HEK293 (cell line): ENCODE results near the gene LATS1.

Source experiments
- CTCF ChIA-PET: fragments of 350-600 bp; formaldehyde crosslinking; extraction: SDS; loops from one replicate; lab custom pipeline; 2021; ENCODE audit warnings: antibody characterized with exemption; lab: Yijun Ruan, JAX
- POLR2A ChIA-PET: fragments of 300-600 bp; formaldehyde crosslinking; extraction: SDS; loops from one replicate; lab custom pipeline; 2020; ENCODE audit warnings: antibody characterized with exemption, inconsistent platforms; lab: Yijun Ruan, JAX
- H3K27ac ChIP-seq: fragments of 200-500 bp; sonication (Bioruptor generic); 2 replicates; pipeline ENCODE4 v1.5.1; 2014; ENCODE audit warnings: low read depth, low read length, control low read depth, inconsistent platforms; ENCODE audit errors: extremely low read depth
- H3K36me3 ChIP-seq, 2 experiments: fragments of 200-500 bp in 1 of 2; sonication (Bioruptor generic) in 1 of 2; 1 replicate in 1 of 2; 2 replicates in 1 of 2; pipeline ENCODE4 v1.5.1; 2014 to 2017; ENCODE audit warnings: inconsistent platforms in 2 of 2, low read length in 2 of 2; ENCODE audit not compliant: control insufficient read depth in 2 of 2, insufficient read depth in 1 of 2
- H3K4me1 ChIP-seq: fragments of 200-500 bp; sonication (Bioruptor generic); 2 replicates; pipeline ENCODE4 v1.5.1; 2014; ENCODE audit warnings: mild to moderate bottlenecking, low read length, inconsistent platforms; ENCODE audit not compliant: control insufficient read depth, insufficient read depth
- H3K4me3 ChIP-seq: 2 replicates; pipeline ENCODE4 v1.5.1; 2011; ENCODE audit warnings: low read depth, mild to moderate bottlenecking, control low read depth, low read length, moderate library complexity
- H3K9me3 ChIP-seq: fragments of 200-500 bp; sonication (Bioruptor generic); 2 replicates; pipeline ENCODE4 v1.5.1; 2014; ENCODE audit warnings: low read depth, low read length, inconsistent platforms; ENCODE audit not compliant: control insufficient read depth, insufficient read depth
- AEBP2 ChIP-seq: fragments of 450-650 bp; formaldehyde crosslinking; IDR thresholded peaks from 2 replicates; pipeline ENCODE4 v1.5.1; 2016; ENCODE audit warnings: missing biosample characterization, missing genetic modification characterization, borderline replicate concordance
- EGR2 ChIP-seq: fragments of 450-650 bp; formaldehyde crosslinking; IDR thresholded peaks from 2 replicates; pipeline ENCODE4 v1.5.1; 2016; ENCODE audit warnings: low read depth, missing biosample characterization, missing genetic modification characterization
- HOXA7 ChIP-seq: sonication (generic); formaldehyde crosslinking; IDR thresholded peaks from 2 replicates; pipeline ENCODE4 v1.8.1; 2022; ENCODE audit warnings: missing genetic modification reagents, borderline replicate concordance
- HOXD13 ChIP-seq: sonication (generic); formaldehyde crosslinking; IDR thresholded peaks from 2 replicates; pipeline ENCODE4 v1.8.0; 2022; ENCODE audit warnings: missing genetic modification reagents, borderline replicate concordance
- IKZF3 ChIP-seq: fragments of 450-650 bp; IDR thresholded peaks from 2 replicates; pipeline ENCODE4 v1.5.0; 2018; ENCODE audit warnings: missing biosample characterization, mild to moderate bottlenecking, missing genetic modification characterization, moderate library complexity
- MYNN ChIP-seq: fragments of 450-650 bp; formaldehyde crosslinking; IDR thresholded peaks from 2 replicates; pipeline ENCODE4 v1.5.1; 2016; ENCODE audit warnings: missing biosample characterization, missing genetic modification characterization, borderline replicate concordance
- OVOL3 ChIP-seq: fragments of 450-650 bp; formaldehyde crosslinking; IDR thresholded peaks from 2 replicates; pipeline ENCODE4 v1.5.1; 2016; ENCODE audit warnings: missing biosample characterization, missing genetic modification characterization
- SETDB1 ChIP-seq: IDR thresholded peaks from one replicate; pipeline ENCODE4 v1.6.1; 2017; ENCODE audit warnings: mild to moderate bottlenecking, low read length, moderate library complexity, mixed read lengths; ENCODE audit not compliant: insufficient read length
- TCF7L2 ChIP-seq: IDR thresholded peaks from 2 replicates; pipeline ENCODE4 v1.6.1; 2011; ENCODE audit warnings: low read depth, mild to moderate bottlenecking, inconsistent platforms, low read length, moderate library complexity, borderline replicate concordance
- TRIM28 ChIP-seq: IDR thresholded peaks from 2 replicates; pipeline ENCODE4 v1.6.1; 2011; ENCODE audit warnings: low read length, control low read depth, borderline replicate concordance
- ZBTB10 ChIP-seq: fragments of 450-650 bp; formaldehyde crosslinking; IDR thresholded peaks from 2 replicates; pipeline ENCODE4 v1.5.1; 2016; ENCODE audit warnings: missing biosample characterization, missing genetic modification characterization
- ZFHX2 ChIP-seq: fragments of 450-650 bp; formaldehyde crosslinking; conservative IDR thresholded peaks from 2 replicates; pipeline ENCODE4 v1.5.1; 2016; ENCODE audit warnings: missing biosample characterization, missing genetic modification characterization
- ZNF169 ChIP-seq: fragments of 450-650 bp; formaldehyde crosslinking; IDR thresholded peaks from 2 replicates; pipeline ENCODE4 v1.5.1; 2016; ENCODE audit warnings: missing biosample characterization, missing genetic modification characterization
- ZNF19 ChIP-seq: fragments of 450-650 bp; formaldehyde crosslinking; IDR thresholded peaks from 2 replicates; pipeline ENCODE4; 2016; ENCODE audit warnings: missing biosample characterization, missing genetic modification characterization, low read depth
- ZNF221 ChIP-seq: fragments of 450-650 bp; formaldehyde crosslinking; IDR thresholded peaks from 2 replicates; pipeline ENCODE4 v1.5.1; 2017; ENCODE audit warnings: missing biosample characterization, missing genetic modification characterization, borderline replicate concordance
- ZNF23 ChIP-seq: fragments of 450-650 bp; formaldehyde crosslinking; IDR thresholded peaks from 2 replicates; pipeline ENCODE4 v1.5.1; 2016; ENCODE audit warnings: missing biosample characterization, missing genetic modification characterization, borderline replicate concordance
- ZNF26 ChIP-seq: fragments of 450-650 bp; formaldehyde crosslinking; IDR thresholded peaks from 2 replicates; pipeline ENCODE4 v1.5.1; 2016; ENCODE audit warnings: missing biosample characterization, missing genetic modification characterization
- ZNF292 ChIP-seq: fragments of 450-650 bp; formaldehyde crosslinking; IDR thresholded peaks from 2 replicates; pipeline ENCODE4 v1.5.1; 2016; ENCODE audit warnings: low read depth, missing biosample characterization, missing genetic modification characterization, borderline replicate concordance
- ZNF311 ChIP-seq: fragments of 450-650 bp; formaldehyde crosslinking; IDR thresholded peaks from 2 replicates; pipeline ENCODE4 v1.5.1; 2017; ENCODE audit warnings: missing biosample characterization, missing genetic modification characterization, borderline replicate concordance
- ZNF354C ChIP-seq: fragments of 450-650 bp; formaldehyde crosslinking; IDR thresholded peaks from 2 replicates; pipeline ENCODE4 v1.5.1; 2016; ENCODE audit warnings: missing biosample characterization, missing genetic modification characterization, low read depth, borderline replicate concordance
- ZNF488 ChIP-seq: fragments of 450-650 bp; formaldehyde crosslinking; IDR thresholded peaks from 2 replicates; pipeline ENCODE4 v1.5.1; 2016; ENCODE audit warnings: missing biosample characterization, missing genetic modification characterization
- ZNF510 ChIP-seq: fragments of 450-650 bp; formaldehyde crosslinking; IDR thresholded peaks from 2 replicates; pipeline ENCODE4 v1.5.1; 2018; ENCODE audit warnings: mild to moderate bottlenecking, missing genetic modification characterization, missing biosample characterization; ENCODE audit not compliant: insufficient replicate concordance
- ZNF529 ChIP-seq: fragments of 450-650 bp; formaldehyde crosslinking; IDR thresholded peaks from 2 replicates; pipeline ENCODE4 v1.5.1; 2017; ENCODE audit warnings: missing genetic modification characterization, missing biosample characterization; ENCODE audit not compliant: insufficient replicate concordance
- ZNF555 ChIP-seq: fragments of 450-650 bp; formaldehyde crosslinking; conservative IDR thresholded peaks from 2 replicates; pipeline ENCODE4 v1.5.1; 2017; ENCODE audit warnings: missing biosample characterization, mild to moderate bottlenecking, missing genetic modification characterization, inconsistent platforms
- ZNF623 ChIP-seq: fragments of 450-650 bp; formaldehyde crosslinking; IDR thresholded peaks from 2 replicates; pipeline ENCODE4 v1.5.1; 2016; ENCODE audit warnings: missing biosample characterization, missing genetic modification characterization
- ZNF670 ChIP-seq: fragments of 450-650 bp; formaldehyde crosslinking; IDR thresholded peaks from 2 replicates; pipeline ENCODE4 v1.5.1; 2016; ENCODE audit warnings: missing biosample characterization, missing genetic modification characterization, low read depth
- ZNF704 ChIP-seq: fragments of 450-650 bp; formaldehyde crosslinking; IDR thresholded peaks from 2 replicates; pipeline ENCODE4 v1.5.1; 2016; ENCODE audit warnings: missing biosample characterization, missing genetic modification characterization
- ZNF707 ChIP-seq: fragments of 450-650 bp; formaldehyde crosslinking; IDR thresholded peaks from 2 replicates; pipeline ENCODE4 v1.5.1; 2016; ENCODE audit warnings: missing biosample characterization, missing genetic modification characterization
- ZSCAN16 ChIP-seq: fragments of 450-650 bp; formaldehyde crosslinking; IDR thresholded peaks from 2 replicates; pipeline ENCODE4 v1.5.1; 2016; ENCODE audit warnings: missing biosample characterization, missing genetic modification characterization

LATS1 gene

GRCh38 chr6:149717588-149718458, at the start of gene LATS1:
Gene LATS1 (minus strand): TSS chr6:149718101. CDS start chr6:149702126, 15,975 bp downstream.
- Histone ChIP-seq H3K27ac (peak within 1 kb of the TSS; percentile 92), H3K4me3 (peak within 1 kb of the TSS; percentile 98), H3K36me3 (peaks cover 7 to 13% of the 10 kb centered on the region in 2 experiments; a peak in 2 of 3 replicates), H3K4me1 (no peaks in the 10 kb centered on the region), H3K9me3 (no peaks in the 10 kb centered on the region)
- CTCF ChIA-PET = interaction anchor here (0.7 to 1.5 kb wide), 5 partner anchors 19 to 153 kb away, joined by 4 to 7 read pairs (median 4); partner anchors contain the start of gene NUP43
- POLR2A ChIA-PET = interaction anchor here (0.5 to 2.8 kb wide), 24 partner anchors 8 to 1148 kb away, joined by 3 to 35 read pairs (median 4); partner anchors contain the start of genes GINM1, KATNA1, LRP11 and MTHFD1L
- TF ChIP-seq ZBTB10 (tag by site-specific recombination) (peak; percentile 71), ZNF354C (tag by site-specific recombination) (no peak), ZFHX2 (peak; percentile 52), HOXD13 (CRISPR knock-in tag) (peak; percentile 62; the same call in 1 of the 2 replicates), HOXA7 (CRISPR knock-in tag) (peak; percentile 70; the same call in 1 of the 2 replicates), ZNF292 (no peak), OVOL3 (tag by site-specific recombination) (no peak), ZNF623 (tag by site-specific recombination) (0 out of 2 replicates have a peak, but pooled peaks have one; percentile 10), ZNF555 (tag by site-specific recombination) (no peak), IKZF3 (tag by site-specific recombination) (no peak), AEBP2 (tag by site-specific recombination) (no peak), EGR2 (peak; percentile 48; the same call in 1 of the 2 replicates), ZNF488 (tag by site-specific recombination) (no peak), ZNF19 (no peak), ZNF169 (no peak), ZNF529 (tag by site-specific recombination) (no peak), ZNF670 (tag by site-specific recombination) (no peak), ZNF704 (no peak), ZNF311 (tag by site-specific recombination) (no peak), ZSCAN16 (no peak), SETDB1 (no peak), TRIM28 (peak; percentile 85; the same call in 1 of the 2 replicates), ZNF221 (tag by site-specific recombination) (no peak), MYNN (tag by site-specific recombination) (no peak), ZNF510 (no peak), TCF7L2 (no peak), ZNF26 (no peak), ZNF707 (tag by site-specific recombination) (no peak), ZNF23 (no peak)
